ENCODE measurements around the gene CHIT1. TPM values are rescaled to one million over a fixed set of nuclear protein-coding genes. Genes with fewer than 3 reads are reported as not detected.

The CHIT1 gene
- total and polyA plus RNA-seq, 2 of the 8 experiments (the other 6 are each of a cell fraction or from before 2014, with no cell fraction given), result not detected

DNA sequence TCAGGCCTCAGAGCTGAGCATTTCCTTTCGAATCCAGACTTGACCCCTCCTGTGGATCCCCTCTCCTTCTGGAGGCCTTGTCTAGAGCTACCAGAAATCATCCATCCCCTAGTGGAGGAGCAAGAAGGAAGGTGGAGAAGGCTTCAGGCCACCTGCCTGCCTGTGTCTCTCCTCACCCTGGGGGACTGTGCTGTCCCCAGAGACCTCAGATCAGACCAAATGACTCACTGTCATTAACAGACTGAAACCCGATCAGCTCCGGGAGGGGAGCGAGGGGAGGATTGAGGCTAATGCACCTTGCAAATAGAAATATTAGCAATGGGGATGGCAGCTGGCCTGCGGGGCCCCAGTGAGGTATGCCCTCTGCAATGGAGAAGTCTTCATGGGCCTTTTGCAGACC lies 55.9 kb downstream of the CHIT1 start:
- Histone ChIP-seq H3K36me3 (ENCODE audit: control insufficient read depth in 2 of 4, insufficient read depth in 4 of 4, low read length in 3 of 4) (no peaks in the 10 kb centered on the region), H4K8ac (ENCODE audit: extremely low read depth, insufficient read depth, low read length) (no peak overlapping the region), H2BK120ac (replicated peaks; ENCODE audit: low read depth, low read length) (no peak overlapping the region), H2BK12ac (ENCODE audit: low read depth, low read length) (no peak overlapping the region), H3K4me2 (ENCODE audit: insufficient read depth in 1 of 2, low read depth in 2 of 2, low read length in 2 of 2) (no peak overlapping the region), H3K79me2 (ENCODE audit: control insufficient read depth in 1 of 2, insufficient read depth in 2 of 2, low read length in 2 of 2) (no peaks in the 10 kb centered on the region), H2AK5ac (ENCODE audit: low read depth, low read length) (no peak overlapping the region), H3K23ac (ENCODE audit: insufficient read length) (no peak overlapping the region), H3K27ac (ENCODE audit: low read depth, low read length) (no peak overlapping the region), H3K23me2 (ENCODE audit: low read depth, low read length) (no peaks in the 10 kb centered on the region), H3K4ac (replicated peaks; ENCODE audit: insufficient read length, low read depth, low read length) (no peak overlapping the region), H4K91ac (replicated peaks; ENCODE audit: insufficient read length, low read length) (no peak overlapping the region), H3K14ac (ENCODE audit: insufficient read length) (no peak overlapping the region), H3K56ac (replicated peaks; ENCODE audit: insufficient read length, low read depth, low read length) (no peak overlapping the region), H3K9ac (replicated peaks in 1 of 4; ENCODE audit: extremely low read depth in 1 of 4, low read depth in 3 of 4, low read length in 3 of 4) (no peak overlapping the region), H2AFZ (ENCODE audit: low read length) (no peak overlapping the region), H4K20me1 (replicated peaks in 1 of 2; ENCODE audit: control insufficient read depth in 1 of 2, insufficient read depth in 2 of 2, low read length in 2 of 2) (no peaks in the 10 kb centered on the region), H3K18ac (ENCODE audit: extremely low read depth, low read length) (no peak overlapping the region), H3K27me3 (replicated peaks in 1 of 4; ENCODE audit: control insufficient read depth in 3 of 4, extremely low read depth in 1 of 4, insufficient read depth in 3 of 4, low read length in 3 of 4) (no peaks in the 10 kb centered on the region), H2BK15ac (ENCODE audit: low read length) (0 out of 2 replicates have a peak overlapping the region, but pooled peaks have one; percentile 72), H3K9me3 (ENCODE audit: insufficient read depth in 2 of 2, low read depth in 1 of 2, low read length in 1 of 2) (no peaks in the 10 kb centered on the region), H3K4me1 (replicated peaks in 1 of 4; ENCODE audit: control insufficient read depth in 3 of 4, insufficient read depth in 4 of 4, low read length in 3 of 4) (peaks cover 0 to 7% (median 3%) of the 10 kb centered on the region in 4 experiments; a peak in 4 of 7 replicates), H3K4me3 (ENCODE audit: extremely low read depth in 1 of 4, insufficient read depth in 2 of 4, low read depth in 3 of 4, low read length in 4 of 4) (no peak overlapping the region), H3K79me1 (ENCODE audit: low read depth, low read length) (no peaks in the 10 kb centered on the region), H2BK5ac (ENCODE audit: low read depth, low read length) (no peak overlapping the region), H4K5ac (ENCODE audit: insufficient read length, low read depth, low read length) (no peak overlapping the region), H2BK20ac (ENCODE audit: low read length) (no peak overlapping the region)
- FAIRE-seq (no peak), DNase-seq (ENCODE audit: low read depth in 1 of 2, low spot score in 2 of 2) (no peak)
- POLR2A ChIA-PET (ENCODE audit: partially characterized antibody), result interaction anchor here (1.1 to 1.6 kb wide), 3 partner anchors 56 to 134 kb away, joined by 3 to 6 read pairs (median 3); no protein-coding TSS in a partner anchor
- no peak for TF ChIP-seq POU5F1 (IDR thresholded peaks at IDR 0.05; ENCODE audit: low read depth, low read length)
- no peak for TF ChIP-seq TAF1 (IDR thresholded peaks at IDR 0.05; ENCODE audit: low read depth, low read length)
- TF ChIP-seq, protein P1, sequence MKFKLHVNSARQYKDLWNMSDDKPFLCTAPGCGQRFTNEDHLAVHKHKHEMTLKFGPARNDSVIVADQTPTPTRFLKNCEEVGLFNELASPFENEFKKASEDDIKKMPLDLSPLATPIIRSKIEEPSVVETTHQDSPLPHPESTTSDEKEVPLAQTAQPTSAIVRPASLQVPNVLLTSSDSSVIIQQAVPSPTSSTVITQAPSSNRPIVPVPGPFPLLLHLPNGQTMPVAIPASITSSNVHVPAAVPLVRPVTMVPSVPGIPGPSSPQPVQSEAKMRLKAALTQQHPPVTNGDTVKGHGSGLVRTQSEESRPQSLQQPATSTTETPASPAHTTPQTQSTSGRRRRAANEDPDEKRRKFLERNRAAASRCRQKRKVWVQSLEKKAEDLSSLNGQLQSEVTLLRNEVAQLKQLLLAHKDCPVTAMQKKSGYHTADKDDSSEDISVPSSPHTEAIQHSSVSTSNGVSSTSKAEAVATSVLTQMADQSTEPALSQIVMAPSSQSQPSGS (IDR thresholded peaks at IDR 0.05; ENCODE audit: low read length), result no peak
- no peak for TF ChIP-seq KDM4A (IDR thresholded peaks at IDR 0.05; ENCODE audit: low read depth, low read length, severe bottlenecking)
- no peak for TF ChIP-seq SP2 (IDR thresholded peaks at IDR 0.05; ENCODE audit: low read length)
- no peak for TF ChIP-seq FOSL1 (IDR thresholded peaks at IDR 0.05; ENCODE audit: insufficient read depth, low read depth, low read length)
- no peak for TF ChIP-seq RNF2 (IDR thresholded peaks at IDR 0.05; ENCODE audit: borderline replicate concordance, low read depth, low read length, missing control alignments, poor library complexity, severe bottlenecking)
- no peak for TF ChIP-seq HDAC2 (IDR thresholded peaks at IDR 0.05; ENCODE audit: borderline replicate concordance in 1 of 2, low read depth in 2 of 2, low read length in 2 of 2)
- CTCF ChIA-PET (ENCODE audit: partially characterized antibody), result interaction anchor here (0.7 to 16.8 kb wide), 30 partner anchors 10 to 146 kb away, joined by 3 to 511 read pairs (median 8); partner anchors contain the start of genes ADORA1, CHI3L1 and MYOG
- WGBS, 2 experiments (ENCODE audit: extremely low coverage in 1 of 2, insufficient coverage in 1 of 2, insufficient read length in 1 of 2, insufficient replicate concordance in 2 of 2, low coverage in 1 of 2, low lambda C conversion rate in 2 of 2, missing lambda C conversion rate in 1 of 2), result 78% methylated on average over 5 of the region's 5 CpGs; no CpG with 5 or more reads in 1 of the 2 experiments

Measured in H1 (cell line).